ENCODE measurements around the gene TRIM45.

The TRIM45 gene

GRCh38 chr1:117127795-117128194 lies 6.2 kb upstream of the TRIM45 start:
- Histone ChIP-seq H3K4me1 (ENCODE audit: insufficient read depth, poor library complexity, severe bottlenecking) (no peaks in the 10 kb centered on the region), H3K27ac (ENCODE audit: poor library complexity, severe bottlenecking) (no peak overlapping the region), H3K36me3 (ENCODE audit: low read depth) (no peaks in the 10 kb centered on the region), H3K4me3 (ENCODE audit: severe bottlenecking) (no peak overlapping the region), H3K9me3 (ENCODE audit: severe bottlenecking) (no peaks in the 10 kb centered on the region), H3K27me3 (ENCODE audit: insufficient read depth, poor library complexity, severe bottlenecking) (no peaks in the 10 kb centered on the region)
- ATAC-seq (ENCODE audit: low read depth) (no peak), DNase-seq (ENCODE audit: low spot score) (no peak)
- TF ChIP-seq CTCF (IDR thresholded peaks at IDR 0.05; ENCODE audit: poor library complexity, severe bottlenecking): no peak

GRCh38 chr1:117124661-117125060 lies 3.1 kb upstream of the TRIM45 start:
- Histone ChIP-seq H3K4me1 (ENCODE audit: insufficient read depth, poor library complexity, severe bottlenecking) (peaks cover 3% of the 10 kb centered on the region), H3K9me3 (ENCODE audit: severe bottlenecking) (no peaks in the 10 kb centered on the region)
- no peak for ATAC-seq (ENCODE audit: low read depth)

GRCh38 chr1:117123274-117123673 lies 1.7 kb upstream of the TRIM45 start:
- Histone ChIP-seq H3K4me3 (ENCODE audit: severe bottlenecking) (no peak overlapping the region), H3K27ac (ENCODE audit: poor library complexity, severe bottlenecking) (no peak overlapping the region), H3K27me3 (ENCODE audit: insufficient read depth, poor library complexity, severe bottlenecking) (no peaks in the 10 kb centered on the region), H3K36me3 (ENCODE audit: low read depth) (no peaks in the 10 kb centered on the region), H3K9me3 (ENCODE audit: severe bottlenecking) (no peaks in the 10 kb centered on the region), H3K4me1 (ENCODE audit: insufficient read depth, poor library complexity, severe bottlenecking) (peaks cover 3% of the 10 kb centered on the region)
- DNase-seq (ENCODE audit: low spot score) (no peak), ATAC-seq (ENCODE audit: low read depth) (no peak)
- TF ChIP-seq CTCF (IDR thresholded peaks at IDR 0.05; ENCODE audit: poor library complexity, severe bottlenecking): no peak

More at GRCh38 chr1:117124661-117125060, 3.1 kb upstream of the TRIM45 start:
- no peak for DNase-seq (ENCODE audit: low spot score)
- H3K27ac ChIP-seq (ENCODE audit: poor library complexity, severe bottlenecking): no peak overlapping the region
- H3K4me3 ChIP-seq (ENCODE audit: severe bottlenecking): no peak overlapping the region
- H3K27me3 ChIP-seq (ENCODE audit: insufficient read depth, poor library complexity, severe bottlenecking): no peaks in the 10 kb centered on the region
- H3K36me3 ChIP-seq (ENCODE audit: low read depth): no peaks in the 10 kb centered on the region
- no peak for TF ChIP-seq CTCF (IDR thresholded peaks at IDR 0.05; ENCODE audit: poor library complexity, severe bottlenecking)

GRCh38 chr1:117122330-117123025 lies 929 bp upstream of the TRIM45 start:
- Histone ChIP-seq H3K4me1 (ENCODE audit: insufficient read depth, poor library complexity, severe bottlenecking) (peaks cover 3% of the 10 kb centered on the region), H3K36me3 (ENCODE audit: low read depth) (no peaks in the 10 kb centered on the region), H3K9me3 (ENCODE audit: severe bottlenecking) (no peaks in the 10 kb centered on the region), H3K4me3 (ENCODE audit: severe bottlenecking) (peak overlapping the region; percentile 65), H3K27me3 (ENCODE audit: insufficient read depth, poor library complexity, severe bottlenecking) (no peaks in the 10 kb centered on the region), H3K27ac (ENCODE audit: poor library complexity, severe bottlenecking) (no peak overlapping the region)
- TF ChIP-seq CTCF (IDR thresholded peaks at IDR 0.05; ENCODE audit: poor library complexity, severe bottlenecking): peak; percentile 59
- DNase-seq (ENCODE audit: low spot score): no peak
- ATAC-seq (ENCODE audit: low read depth): no peak

All from RWPE2 (cell line).